GM19467 (cell line): ENCODE data around the gene EXOC7.

Source experiments
- ATAC-seq: cut with Tn5 transposase; IDR thresholded peaks from one replicate; pipeline ENCODE4 v1.9.1; 2021; ENCODE audit warnings: mild to moderate bottlenecking, moderate library complexity; ENCODE audit not compliant: unreplicated experiment

EXOC7 gene

GRCh38 chr17:76103274-76104139, at the start of gene EXOC7:
Gene EXOC7 (minus strand): TSS chr17:76103787. CDS start chr17:76103692, 95 bp downstream.
- ATAC-seq, result no peak

GRCh38 chr17:76153202-76153601, 49.6 kb upstream of the EXOC7 start:
- ATAC-seq, result no peak

- ATAC-seq, result no peak
Measured at GRCh38 chr17:76152591-76152990, 49.0 kb upstream of the EXOC7 start.

GRCh38 chr17:76151896-76152454, 48.4 kb upstream of the EXOC7 start:
- no peak for ATAC-seq

- no peak for ATAC-seq
Measured at GRCh38 chr17:76150712-76151622, 47.4 kb upstream of the EXOC7 start.

- ATAC-seq, result no peak
Measured at GRCh38 chr17:76149214-76149613, 45.6 kb upstream of the EXOC7 start.

GRCh38 chr17:76148015-76148326, 44.4 kb upstream of the EXOC7 start:
- no peak for ATAC-seq

GRCh38 chr17:76147211-76148014, 43.8 kb upstream of the EXOC7 start:
- ATAC-seq, result no peak

- no peak for ATAC-seq
Measured at GRCh38 chr17:76146053-76146851, 42.7 kb upstream of the EXOC7 start.

- no peak for ATAC-seq
Measured at GRCh38 chr17:76145231-76146052, 41.9 kb upstream of the EXOC7 start.

GRCh38 chr17:76142585-76143041, 39.0 kb upstream of the EXOC7 start:
- no peak for ATAC-seq

- no peak for ATAC-seq
Measured at GRCh38 chr17:76142039-76142584, 38.5 kb upstream of the EXOC7 start.

GRCh38 chr17:76141212-76142038, 37.8 kb upstream of the EXOC7 start, which contains the start of gene FOXJ1:
Gene FOXJ1 (minus strand): TSS chr17:76141245. CDS start chr17:76140395, 850 bp downstream.
- ATAC-seq, result peak; percentile 50

GRCh38 chr17:76140661-76141211, 37.1 kb upstream of the EXOC7 start:
- ATAC-seq, result no peak

- ATAC-seq, result no peak
Measured at GRCh38 chr17:76139801-76140660, 36.4 kb upstream of the EXOC7 start.
